ENCODE data around the gene TNFRSF19. TPM values are rescaled to one million over a fixed set of nuclear protein-coding genes. Genes with fewer than 3 reads are reported as not detected.

TNFRSF19 gene
- total RNA-seq, 1 experiment from 2014 or later = 0.54 TPM

- intact Hi-C loops (cut with micrococcal nuclease; ENCODE audit: unreplicated experiment) (no loop called here), in situ Hi-C loops (cut with HindIII; ENCODE audit: low pct_unique_long_range_greater_than_20kb, low sequenced_read_pairs) (no loop called here)
- ChIA-PET POLR2A (no interaction called here), CTCF (no interaction called here)
- Histone ChIP-seq H3K4me3 (ENCODE audit: low read depth in 2 of 2, low read length in 2 of 2) (no peak overlapping the region), H3K27me3 (ENCODE audit: control insufficient read depth, insufficient read depth, low read length) (no peaks in the 10 kb centered on the region), H3K36me3 (ENCODE audit: control insufficient read depth, insufficient read depth, low read length) (no peaks in the 10 kb centered on the region), H3K4me1 (ENCODE audit: control insufficient read depth, insufficient read depth, low read length) (no peaks in the 10 kb centered on the region), H3K27ac (ENCODE audit: low read length) (no peak overlapping the region), H3K9me3 (ENCODE audit: control insufficient read depth, insufficient read depth, low read depth, low read length) (no peaks in the 10 kb centered on the region)
- BruUV-seq (replicated peaks) = no TSS peak
- DNase-seq (ENCODE audit: low read depth, low spot score) (no peak), ATAC-seq (no peak)
- TF ChIP-seq POLR2AphosphoS5 (IDR thresholded peaks at IDR 0.05; ENCODE audit: low read depth, low read length) (no peak), TCF7L2 (IDR thresholded peaks at IDR 0.05; ENCODE audit: low read depth, low read length) (no peak), REST (IDR thresholded peaks at IDR 0.05; ENCODE audit: insufficient read depth in 1 of 2, low read depth in 2 of 2, low read length in 1 of 2) (no peak), SIN3A (IDR thresholded peaks at IDR 0.05; ENCODE audit: borderline replicate concordance, insufficient read depth, low read depth, low read length) (no peak)
- TF ChIP-seq, protein P1, sequence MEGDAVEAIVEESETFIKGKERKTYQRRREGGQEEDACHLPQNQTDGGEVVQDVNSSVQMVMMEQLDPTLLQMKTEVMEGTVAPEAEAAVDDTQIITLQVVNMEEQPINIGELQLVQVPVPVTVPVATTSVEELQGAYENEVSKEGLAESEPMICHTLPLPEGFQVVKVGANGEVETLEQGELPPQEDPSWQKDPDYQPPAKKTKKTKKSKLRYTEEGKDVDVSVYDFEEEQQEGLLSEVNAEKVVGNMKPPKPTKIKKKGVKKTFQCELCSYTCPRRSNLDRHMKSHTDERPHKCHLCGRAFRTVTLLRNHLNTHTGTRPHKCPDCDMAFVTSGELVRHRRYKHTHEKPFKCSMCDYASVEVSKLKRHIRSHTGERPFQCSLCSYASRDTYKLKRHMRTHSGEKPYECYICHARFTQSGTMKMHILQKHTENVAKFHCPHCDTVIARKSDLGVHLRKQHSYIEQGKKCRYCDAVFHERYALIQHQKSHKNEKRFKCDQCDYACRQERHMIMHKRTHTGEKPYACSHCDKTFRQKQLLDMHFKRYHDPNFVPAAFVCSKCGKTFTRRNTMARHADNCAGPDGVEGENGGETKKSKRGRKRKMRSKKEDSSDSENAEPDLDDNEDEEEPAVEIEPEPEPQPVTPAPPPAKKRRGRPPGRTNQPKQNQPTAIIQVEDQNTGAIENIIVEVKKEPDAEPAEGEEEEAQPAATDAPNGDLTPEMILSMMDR (IDR thresholded peaks at IDR 0.05) = no peak
These were observed 108.6 kb downstream of the TNFRSF19 start for GRCh38 chr13:23678795-23679194.

DNA sequence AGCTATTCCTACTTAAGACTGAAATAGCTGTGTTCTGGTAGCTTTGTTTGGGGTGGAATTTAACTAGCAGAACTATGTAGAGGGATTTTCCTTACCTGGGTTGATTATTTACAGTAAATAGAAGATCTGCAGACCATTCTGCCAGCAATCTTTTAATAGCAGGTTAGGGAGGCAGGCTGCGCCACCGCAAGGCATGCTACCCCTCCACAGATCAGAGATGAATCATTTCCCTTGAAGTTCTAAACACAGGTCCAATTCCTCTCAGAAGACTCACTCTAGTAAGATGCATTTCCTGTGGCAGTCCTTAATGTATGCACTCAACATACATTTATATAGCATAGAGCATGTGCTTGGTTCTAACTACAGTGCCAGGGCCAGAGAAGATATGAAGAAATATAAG lies 109.0 kb downstream of the TNFRSF19 start:
- no peaks in the 10 kb centered on the region for H3K36me3 ChIP-seq (ENCODE audit: control insufficient read depth, insufficient read depth, low read length)
- no peak overlapping the region for H3K27ac ChIP-seq (ENCODE audit: low read length)
- TF ChIP-seq REST (IDR thresholded peaks at IDR 0.05; ENCODE audit: insufficient read depth in 1 of 2, low read depth in 2 of 2, low read length in 1 of 2) (no peak), SIN3A (IDR thresholded peaks at IDR 0.05; ENCODE audit: borderline replicate concordance, insufficient read depth, low read depth, low read length) (no peak), POLR2AphosphoS5 (IDR thresholded peaks at IDR 0.05; ENCODE audit: low read depth, low read length) (no peak)
- TF ChIP-seq, protein P1 (IDR thresholded peaks at IDR 0.05) = no peak
- ATAC-seq = no peak
- H3K4me3 ChIP-seq (ENCODE audit: low read depth in 2 of 2, low read length in 2 of 2) = no peak overlapping the region
- ChIA-PET CTCF (no interaction called here), POLR2A (no interaction called here)
- BruUV-seq (replicated peaks) = no TSS peak
- H3K4me1 ChIP-seq (ENCODE audit: control insufficient read depth, insufficient read depth, low read length) = no peaks in the 10 kb centered on the region
- no peaks in the 10 kb centered on the region for H3K27me3 ChIP-seq (ENCODE audit: control insufficient read depth, insufficient read depth, low read length)
- in situ Hi-C loops (cut with HindIII; ENCODE audit: low pct_unique_long_range_greater_than_20kb, low sequenced_read_pairs) = no loop called here
- no peak for DNase-seq (ENCODE audit: low read depth, low spot score)
- H3K9me3 ChIP-seq (ENCODE audit: control insufficient read depth, insufficient read depth, low read depth, low read length) = no peaks in the 10 kb centered on the region
- intact Hi-C loops (cut with micrococcal nuclease; ENCODE audit: unreplicated experiment) = no loop called here

Data from Panc1 (cell line).